ENCODE measurements around the gene PRMT1. TPM values are rescaled to one million over a fixed set of nuclear protein-coding genes. Genes with fewer than 3 reads are reported as not detected.

The PRMT1 gene
- total and polyA plus RNA-seq, 2 of the 13 experiments (the other 11 are each of a cell fraction or from before 2014, with no cell fraction given) = 324 to 374 TPM

GRCh38 chr19:49657493-49658138, 19.5 kb upstream of the PRMT1 start:
- no peak for FAIRE-seq
- Histone ChIP-seq H3K9me3 (ENCODE audit: low read length) (no peaks in the 10 kb centered on the region), H3K79me2 (ENCODE audit: insufficient read depth, low read length) (no peaks in the 10 kb centered on the region), H2AFZ (ENCODE audit: low read length) (no peak overlapping the region), H3K4me3 (replicated peaks in 1 of 3; ENCODE audit: insufficient read depth in 1 of 3, low read depth in 2 of 3, low read length in 3 of 3) (no peak overlapping the region), H3K4me1 (ENCODE audit: insufficient read depth, low read length) (peaks cover 14% of the 10 kb centered on the region; the same call in 1 of the 2 replicates), H3K9ac (ENCODE audit: insufficient read depth, low read depth, low read length) (no peak overlapping the region), H3K27ac (ENCODE audit: extremely low read length, insufficient read depth, low read length) (no peak overlapping the region), H3K36me3 (replicated peaks in 1 of 2; ENCODE audit: control insufficient read depth in 1 of 2, insufficient read depth in 2 of 2, low read length in 2 of 2) (peaks cover 27 to 81% of the 10 kb centered on the region in 2 experiments), H4K20me1 (ENCODE audit: insufficient read depth, low read length) (no peaks in the 10 kb centered on the region), H3K4me2 (ENCODE audit: low read depth, low read length) (no peak overlapping the region), H3K27me3 (ENCODE audit: control insufficient read depth in 1 of 2, insufficient read depth in 2 of 2, low read length in 2 of 2) (no peaks in the 10 kb centered on the region)
- ATAC-seq = no peak
- no peak for DNase-seq (ENCODE audit: low spot score)
- 0 out of 2 replicates have a peak, but pooled peaks have one; percentile 9 for TF ChIP-seq ZBTB33 (CRISPR knock-in tag; IDR thresholded peaks at IDR 0.05)
- TF ChIP-seq CERS6 (CRISPR knock-in tag; IDR thresholded peaks at IDR 0.05) = no peak
- TF ChIP-seq NFE2L1 (CRISPR knock-in tag; IDR thresholded peaks at IDR 0.05; ENCODE audit: borderline replicate concordance) = no peak
- TF ChIP-seq ZNF770 (CRISPR knock-in tag; IDR thresholded peaks at IDR 0.05) = no peak
- no peak for TF ChIP-seq MBD4 (IDR thresholded peaks at IDR 0.05; ENCODE audit: borderline replicate concordance, low read length)
- peak; percentile 36; the same call in 1 of the 2 replicates for TF ChIP-seq MTA1 (CRISPR knock-in tag; IDR thresholded peaks at IDR 0.05; ENCODE audit: borderline replicate concordance)
- peak; percentile 53 for TF ChIP-seq RBFOX2 (IDR thresholded peaks at IDR 0.05; ENCODE audit: low read depth, low read length)
- TF ChIP-seq WIZ (CRISPR knock-in tag; IDR thresholded peaks at IDR 0.05) = no peak
- no peak for TF ChIP-seq ZNF530 (CRISPR knock-in tag; IDR thresholded peaks at IDR 0.05; ENCODE audit: low read depth)
- 0 out of 2 replicates have a peak, but pooled peaks have one; percentile 17 for TF ChIP-seq ZNF687 (CRISPR knock-in tag; IDR thresholded peaks at IDR 0.05)
- no peak for TF ChIP-seq KAT7 (CRISPR knock-in tag; IDR thresholded peaks at IDR 0.05; ENCODE audit: borderline replicate concordance)
- in situ Hi-C loops (cut with HindIII; ENCODE audit: extremely low pct_ligation_motif_present, low pct_unique_long_range_greater_than_20kb) (no loop called here), intact Hi-C loops (cut with micrococcal nuclease; ENCODE audit: unreplicated experiment) (no loop called here)
- POLR2A ChIA-PET = interaction anchor here (1.1 to 2.1 kb wide), 2 partner anchors 10 to 15 kb away, joined by 3 to 7 read pairs; partner anchors contain the start of gene SCAF1
- no TSS peak for BruUV-seq (replicated peaks)
- WGBS (ENCODE audit: low lambda C conversion rate) = 95% methylated on average over 17 of the region's 22 CpGs
- CTCF ChIA-PET (ENCODE audit: low intra/inter-chr PET ratio, low total read pairs) = no interaction called here

Measured in HepG2 (cell line).